Astrocyte of the cerebellum (primary cell): Measurements from ENCODE around the gene TRIM17.

ENCODE experiments used
- DNase-seq: peaks from one replicate; pipeline ENCODE4 v3.0.0-alpha.2; 2011; ENCODE audit warnings: low read depth
- H3K4me3 ChIP-seq: 2 replicates; pipeline ENCODE4 v1.5.1; 2011; ENCODE audit warnings: mild to moderate bottlenecking, low read depth, low read length, moderate library complexity
- in situ Hi-C: cut with HindIII; loops from 2 replicates; pipeline ENCODE4 v1.10.0; 2017; ENCODE audit warnings: low sequenced_read_pairs
- TF ChIP-seq, protein P1 (sequence below): IDR thresholded peaks from 2 replicates; pipeline ENCODE4 v1.5.1; 2012; ENCODE audit warnings: low read length, low read depth, moderate library complexity, mild to moderate bottlenecking; ENCODE audit errors: missing control alignments

Gene TRIM17

DNA sequence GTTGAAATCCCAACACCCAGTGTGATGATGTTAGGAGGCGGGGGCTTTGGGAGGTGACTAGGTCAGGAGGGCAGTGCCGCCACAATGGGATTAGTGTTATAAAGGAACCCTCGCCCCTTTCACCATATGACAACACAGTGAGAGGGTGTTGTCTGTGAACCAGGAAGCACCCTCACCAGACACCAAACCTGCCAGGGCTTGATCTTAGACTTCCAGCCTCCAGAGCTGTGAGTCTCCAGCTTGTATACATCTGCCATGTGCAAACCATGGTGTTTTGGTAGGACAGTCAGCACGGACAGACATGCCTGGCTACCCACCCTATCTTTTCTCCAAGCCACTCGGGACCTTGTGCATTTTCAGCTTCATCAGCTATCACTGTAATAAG, 14.0 kb downstream of the TRIM17 start:
- in situ Hi-C loops = no loop called here
- DNase-seq = no peak
- TF ChIP-seq, protein P1, sequence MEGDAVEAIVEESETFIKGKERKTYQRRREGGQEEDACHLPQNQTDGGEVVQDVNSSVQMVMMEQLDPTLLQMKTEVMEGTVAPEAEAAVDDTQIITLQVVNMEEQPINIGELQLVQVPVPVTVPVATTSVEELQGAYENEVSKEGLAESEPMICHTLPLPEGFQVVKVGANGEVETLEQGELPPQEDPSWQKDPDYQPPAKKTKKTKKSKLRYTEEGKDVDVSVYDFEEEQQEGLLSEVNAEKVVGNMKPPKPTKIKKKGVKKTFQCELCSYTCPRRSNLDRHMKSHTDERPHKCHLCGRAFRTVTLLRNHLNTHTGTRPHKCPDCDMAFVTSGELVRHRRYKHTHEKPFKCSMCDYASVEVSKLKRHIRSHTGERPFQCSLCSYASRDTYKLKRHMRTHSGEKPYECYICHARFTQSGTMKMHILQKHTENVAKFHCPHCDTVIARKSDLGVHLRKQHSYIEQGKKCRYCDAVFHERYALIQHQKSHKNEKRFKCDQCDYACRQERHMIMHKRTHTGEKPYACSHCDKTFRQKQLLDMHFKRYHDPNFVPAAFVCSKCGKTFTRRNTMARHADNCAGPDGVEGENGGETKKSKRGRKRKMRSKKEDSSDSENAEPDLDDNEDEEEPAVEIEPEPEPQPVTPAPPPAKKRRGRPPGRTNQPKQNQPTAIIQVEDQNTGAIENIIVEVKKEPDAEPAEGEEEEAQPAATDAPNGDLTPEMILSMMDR = no peak
- H3K4me3 ChIP-seq = no peak overlapping the region

DNA sequence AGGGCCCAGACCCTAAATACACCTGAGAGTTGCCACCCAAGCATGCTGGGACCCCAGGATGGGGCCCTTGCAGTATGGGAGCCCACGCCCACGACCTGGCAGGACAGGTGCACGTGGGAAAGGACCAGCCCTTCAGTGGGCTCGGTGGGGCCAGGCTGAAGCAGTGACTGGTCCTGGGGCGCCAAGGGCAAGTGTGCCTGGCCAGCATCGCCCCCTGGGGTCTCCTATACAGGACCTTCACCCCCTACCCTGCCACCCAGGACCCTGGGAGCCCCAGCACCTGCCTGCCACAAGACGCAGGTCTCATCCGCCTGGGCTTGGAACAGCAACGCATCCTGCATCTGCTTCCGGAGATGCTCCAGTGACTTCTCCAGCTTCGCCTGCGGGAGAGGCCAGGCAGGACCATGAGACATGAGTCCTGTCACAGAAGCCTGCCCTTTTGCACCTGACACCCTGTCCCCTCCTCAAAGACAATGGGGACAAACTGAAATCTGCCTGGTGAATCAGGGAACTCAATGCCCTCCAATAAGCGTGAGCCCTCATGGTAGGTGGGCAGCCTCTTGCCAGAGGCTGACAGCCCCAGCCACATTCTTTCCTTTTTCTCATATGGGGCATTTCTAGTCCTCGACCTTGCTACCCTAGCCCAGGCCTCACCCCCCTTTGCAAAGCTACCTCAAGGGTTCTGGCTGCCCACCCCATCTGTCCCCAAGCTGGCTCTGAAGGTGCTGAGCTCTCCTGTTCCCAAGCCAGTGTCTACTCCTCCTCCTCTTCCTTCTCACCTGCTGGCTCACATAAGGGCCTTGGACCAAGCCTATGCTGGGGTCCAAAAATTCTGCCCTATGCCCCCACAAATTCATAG, 14.7 kb downstream of the TRIM17 start:
- TF ChIP-seq, protein P1 = no peak

DNA sequence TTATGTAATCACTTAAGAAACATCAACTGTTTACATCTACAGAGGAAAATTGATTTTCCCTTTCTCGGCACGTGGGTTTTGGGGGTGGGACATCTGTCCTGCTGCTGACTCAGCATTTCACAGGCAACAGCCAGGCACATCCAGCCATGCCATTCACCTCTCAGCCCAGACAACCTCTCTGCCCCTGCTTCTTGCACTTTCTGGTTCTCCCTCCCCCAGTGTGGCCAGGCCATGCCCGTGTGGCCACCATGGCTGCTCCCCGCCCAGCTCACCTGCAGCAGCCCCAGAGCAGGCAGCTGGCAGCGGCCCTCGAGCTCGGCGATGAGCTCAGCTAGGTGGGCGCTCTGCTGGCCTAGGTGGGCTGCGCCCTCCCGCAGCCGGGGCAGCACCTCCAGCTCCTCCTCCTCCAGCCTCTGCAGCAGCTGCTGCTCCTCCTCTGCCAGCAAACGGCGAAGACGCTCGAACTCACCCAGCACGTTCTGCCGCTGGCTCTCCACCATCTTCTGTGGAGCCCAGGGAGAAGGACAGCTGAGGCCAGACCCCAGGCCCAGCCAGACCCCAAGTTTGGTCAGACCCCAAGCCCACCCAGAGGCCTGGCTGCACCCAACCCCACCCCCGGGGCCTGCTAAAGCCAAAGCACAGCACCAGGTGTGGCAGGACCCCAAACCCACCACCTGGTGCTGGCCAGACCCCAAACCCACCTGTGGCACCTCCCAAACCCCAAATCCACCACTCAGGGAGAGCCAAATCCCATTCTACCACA, 15.8 kb downstream of the TRIM17 start:
- in situ Hi-C loops = no loop called here
- H3K4me3 ChIP-seq = no peak overlapping the region

More for the DNA sequence above, 14.7 kb downstream of the TRIM17 start:
- H3K4me3 ChIP-seq = no peak overlapping the region
- DNase-seq = no peak
- in situ Hi-C loops = no loop called here

DNA sequence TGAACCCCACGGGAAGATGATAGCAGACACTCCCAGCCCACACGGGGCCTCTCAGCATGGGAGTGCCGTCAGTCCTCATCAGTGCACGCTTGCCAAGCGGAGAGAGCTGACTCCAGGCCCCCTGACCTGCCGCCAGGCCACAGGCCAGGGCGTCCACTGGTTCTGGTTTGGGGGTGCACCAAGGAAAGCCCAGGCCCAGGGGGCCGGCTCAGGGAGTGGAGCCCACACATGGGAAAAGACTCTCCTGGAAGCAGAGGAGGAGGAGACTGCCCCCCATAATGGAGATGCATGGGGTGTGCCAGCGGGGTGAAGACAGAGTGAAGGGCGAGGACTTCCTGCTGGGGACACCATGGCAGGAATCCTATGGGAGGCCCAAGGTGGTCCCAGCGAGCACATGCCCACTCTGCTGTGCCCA, 16.4 kb downstream of the TRIM17 start:
- DNase-seq = no peak
- in situ Hi-C loops = no loop called here
- no peak overlapping the region for H3K4me3 ChIP-seq
- TF ChIP-seq, protein P1 = no peak

More for the DNA sequence above, 15.8 kb downstream of the TRIM17 start:
- TF ChIP-seq, protein P1 = no peak
- no peak for DNase-seq

DNA sequence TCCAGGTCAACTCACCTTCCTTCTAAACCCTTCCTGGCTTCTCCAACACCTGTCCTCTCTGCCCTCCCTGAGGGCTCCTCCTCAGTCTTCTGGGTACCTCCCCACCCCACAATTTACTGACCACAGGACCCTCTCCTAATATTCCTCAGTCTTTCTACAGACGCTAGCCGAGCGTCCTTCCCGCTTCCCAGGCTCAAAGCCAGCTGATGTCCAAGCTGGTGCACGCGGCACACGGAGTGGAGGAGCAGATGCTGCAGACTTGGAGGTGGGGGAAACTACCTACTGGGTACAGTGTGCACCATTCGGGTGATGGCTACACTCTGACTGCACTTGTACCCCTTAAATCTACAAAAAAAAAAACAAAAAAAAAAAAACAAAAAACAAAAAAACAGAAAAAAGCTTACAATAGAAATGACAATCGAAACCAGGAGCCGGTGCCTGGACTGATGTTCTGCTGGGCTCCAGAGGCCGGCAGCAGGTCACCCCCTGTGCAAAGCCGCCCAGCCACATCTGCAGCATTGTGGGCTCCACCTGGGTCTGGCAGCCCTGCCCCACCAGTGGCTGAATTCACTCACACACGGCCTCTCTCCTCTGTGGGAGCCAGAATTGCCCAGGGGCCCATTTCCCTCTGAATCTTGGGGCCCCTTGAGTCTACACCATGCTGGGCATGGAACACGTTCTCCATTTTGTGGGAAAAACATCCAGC, 17.0 kb downstream of the TRIM17 start:
- DNase-seq = no peak
- in situ Hi-C loops = no loop called here
- TF ChIP-seq, protein P1 = no peak
- H3K4me3 ChIP-seq = no peak overlapping the region

DNA sequence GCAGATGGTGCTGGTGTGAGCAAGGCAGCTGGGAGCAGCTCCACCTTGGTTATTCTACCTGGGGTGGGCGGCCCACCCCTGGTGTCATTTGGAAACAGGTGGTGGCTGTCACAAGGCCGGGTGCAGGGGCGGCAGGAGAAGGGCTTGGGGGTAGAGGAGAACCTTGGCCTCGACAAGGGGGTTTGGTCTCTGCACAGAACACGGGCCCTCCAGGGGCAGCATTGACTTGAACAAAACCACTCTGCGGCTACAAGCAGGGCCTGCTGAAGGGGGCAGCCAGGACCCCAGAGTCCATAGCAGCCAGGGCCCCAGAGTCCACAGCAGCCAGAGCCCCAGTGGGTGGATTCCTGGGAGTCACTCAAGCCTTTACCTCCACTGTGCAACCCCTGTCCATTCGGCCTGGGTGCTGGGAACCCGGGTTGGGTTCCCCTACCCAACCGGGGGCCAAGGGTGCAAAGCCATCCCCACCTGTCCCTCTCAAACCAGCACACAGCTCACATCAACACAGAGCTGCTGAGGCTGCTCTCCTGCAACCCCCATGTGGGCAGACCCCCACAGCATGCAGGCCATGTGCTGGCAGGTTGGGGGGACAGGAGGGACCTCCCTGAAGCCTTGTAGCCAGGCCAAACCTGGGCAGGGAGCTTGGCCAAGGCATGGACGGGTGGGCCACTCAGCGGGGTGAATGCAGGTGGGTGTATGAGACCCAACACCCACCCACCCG, 17.8 kb downstream of the TRIM17 start:
- no peak for DNase-seq
- no peak overlapping the region for H3K4me3 ChIP-seq
- in situ Hi-C loops = no loop called here
- TF ChIP-seq, protein P1 = no peak
